ENCODE data around the gene KL. TPM values are rescaled to one million over a fixed set of nuclear protein-coding genes. Genes with fewer than 3 reads are reported as not detected.

KL gene
- total RNA-seq, 2 donors from 2014 or later, result 0.09 TPM; not detected in 1

- Mint-ChIP-seq H3K27me3 (ENCODE audit: insufficient read depth) (peaks cover 3% of the 10 kb centered on the region), H3K4me3 (no peak overlapping the region), H3K9me3 (no peaks in the 10 kb centered on the region), H3K27ac (no peak overlapping the region), H3K4me1 (peaks cover 29% of the 10 kb centered on the region), H3K36me3 (ENCODE audit: low read depth) (no peaks in the 10 kb centered on the region)
- Histone ChIP-seq H3K9me3 (ENCODE audit: control insufficient read depth, low read length) (no peaks in the 10 kb centered on the region), H3K36me3 (ENCODE audit: control insufficient read depth, insufficient read depth, low read length) (no peaks in the 10 kb centered on the region), H3K4me3 (ENCODE audit: low read length) (no peak overlapping the region), H3K4me1 (ENCODE audit: control insufficient read depth, insufficient read depth, low read length) (peaks cover 12% of the 10 kb centered on the region), H3K27me3 (ENCODE audit: control insufficient read depth, insufficient read depth, low read length, poor library complexity, severe bottlenecking) (no peaks in the 10 kb centered on the region), H3K9ac (ENCODE audit: extremely low read depth, low read length, poor library complexity, severe bottlenecking) (no peak overlapping the region), H3K27ac (ENCODE audit: low read depth, low read length) (no peak overlapping the region)
- no peak for TF ChIP-seq CTCF (conservative IDR thresholded peaks at IDR 0.05)
- 69 to 92% methylated on average over 2 of the region's 2 CpGs for WGBS, 2 experiments (ENCODE audit: insufficient coverage in 1 of 2, insufficient read length in 1 of 2)
- DNase-seq, result no peak
These were observed 54.5 kb downstream of the KL start for GRCh38 chr13:33070713-33071112.

- H3K4me3 Mint-ChIP-seq, result no peak overlapping the region
- peaks cover 3% of the 10 kb centered on the region for H3K27me3 Mint-ChIP-seq (ENCODE audit: insufficient read depth)
- Histone ChIP-seq H3K36me3 (ENCODE audit: control insufficient read depth, insufficient read depth, low read length) (no peaks in the 10 kb centered on the region), H3K27me3 (ENCODE audit: control insufficient read depth, insufficient read depth, low read length, poor library complexity, severe bottlenecking) (no peaks in the 10 kb centered on the region), H3K4me3 (ENCODE audit: low read length) (no peak overlapping the region), H3K9me3 (ENCODE audit: control insufficient read depth, low read length) (no peaks in the 10 kb centered on the region), H3K27ac (ENCODE audit: low read depth, low read length) (no peak overlapping the region), H3K9ac (ENCODE audit: extremely low read depth, low read length, poor library complexity, severe bottlenecking) (no peak overlapping the region), H3K4me1 (ENCODE audit: control insufficient read depth, insufficient read depth, low read length) (peaks cover 12% of the 10 kb centered on the region)
- no peak overlapping the region for H3K27ac Mint-ChIP-seq
- H3K4me1 Mint-ChIP-seq, result peaks cover 29% of the 10 kb centered on the region
- WGBS, 2 experiments (ENCODE audit: insufficient coverage in 1 of 2, insufficient read length in 1 of 2), result 95 to 100% methylated on average over 1 to 2 of the region's 2 CpGs
- H3K9me3 Mint-ChIP-seq, result no peaks in the 10 kb centered on the region
- TF ChIP-seq CTCF (conservative IDR thresholded peaks at IDR 0.05), result no peak
- H3K36me3 Mint-ChIP-seq (ENCODE audit: low read depth), result no peaks in the 10 kb centered on the region
- DNase-seq, result no peak
These were observed 56.1 kb downstream of the KL start for GRCh38 chr13:33072282-33072681.

- H3K27me3 Mint-ChIP-seq (ENCODE audit: insufficient read depth), result peaks cover 3% of the 10 kb centered on the region
- TF ChIP-seq CTCF (conservative IDR thresholded peaks at IDR 0.05), result no peak
- H3K27ac ChIP-seq (ENCODE audit: low read depth, low read length), result no peak overlapping the region
- H3K27ac Mint-ChIP-seq, result peak overlapping the region; percentile 10
- no peaks in the 10 kb centered on the region for H3K36me3 ChIP-seq (ENCODE audit: control insufficient read depth, insufficient read depth, low read length)
- peaks cover 7% of the 10 kb centered on the region for H3K4me1 ChIP-seq (ENCODE audit: control insufficient read depth, insufficient read depth, low read length)
- H3K4me1 Mint-ChIP-seq, result peaks cover 26% of the 10 kb centered on the region
- WGBS, 2 experiments (ENCODE audit: insufficient coverage in 1 of 2, insufficient read length in 1 of 2), result 83 to 96% methylated on average over 1 of the region's 1 CpG
- H3K4me3 ChIP-seq (ENCODE audit: low read length), result no peak overlapping the region
- no peak overlapping the region for H3K9ac ChIP-seq (ENCODE audit: extremely low read depth, low read length, poor library complexity, severe bottlenecking)
- no peaks in the 10 kb centered on the region for H3K9me3 ChIP-seq (ENCODE audit: control insufficient read depth, low read length)
- no peaks in the 10 kb centered on the region for H3K9me3 Mint-ChIP-seq
- no peak overlapping the region for H3K4me3 Mint-ChIP-seq
- H3K27me3 ChIP-seq (ENCODE audit: control insufficient read depth, insufficient read depth, low read length, poor library complexity, severe bottlenecking), result no peaks in the 10 kb centered on the region
- no peaks in the 10 kb centered on the region for H3K36me3 Mint-ChIP-seq (ENCODE audit: low read depth)
- DNase-seq, result no peak
These were observed 56.5 kb downstream of the KL start for GRCh38 chr13:33072759-33073158.
